Right lobe of liver (tissue), 6 donors: ENCODE results near the gene EDNRB. TPM values are rescaled to one million over a fixed set of nuclear protein-coding genes. Genes with fewer than 3 reads are reported as not detected.
"Not testable (repeated sequence)": the region's sequence is repeated elsewhere in the genome, so short reads cannot be mapped to it uniquely, and the experiment has no call there.

ENCODE experiments used
- ATAC-seq, 4 donors: fragments of 200-7000 bp; cut with Tn5 transposase; one replicate each; pipeline ENCODE4 v1.9.1; 2020; ENCODE audit warnings: mild to moderate bottlenecking in 4 of 4, moderate library complexity in 4 of 4
- DNase-seq, 3 donors: peaks; one replicate each; pipeline ENCODE4 v3.0.0-alpha.2; 2020
- H3K27ac ChIP-seq, 3 donors: fragments of 200-600 bp; one replicate each; pipeline ENCODE4 v1.8.0; 2022
- H3K27me3 ChIP-seq, 2 donors: fragments of 200-600 bp; one replicate each; pipeline ENCODE4 v1.8.0; 2022
- H3K36me3 ChIP-seq, 4 donors: fragments of 200-600 bp; sonication (generic) in 1 of 4; one replicate each; pipeline versions ENCODE4 v1.5.1 to v1.8.0; 2017 to 2022; ENCODE audit warnings: control low read depth in 1 of 4
- H3K4me1 ChIP-seq, 4 donors: fragments of 200-600 bp; sonication (generic) in 1 of 4; one replicate each; pipeline versions ENCODE4 v1.5.1 to v1.8.0; 2017 to 2022; ENCODE audit warnings: control low read depth in 1 of 4
- H3K4me3 ChIP-seq, 3 donors: fragments of 200-600 bp; one replicate each; pipeline ENCODE4 v1.8.0; 2022
- H3K9me3 ChIP-seq, 4 donors: fragments of 200-600 bp; sonication (generic) in 1 of 4; one replicate each; pipeline versions ENCODE4 v1.5.1 to v1.8.0; 2017 to 2022; ENCODE audit warnings: control low read depth in 1 of 4
- POLR2A ChIP-seq: fragments of 450-650 bp; IDR thresholded peaks from one replicate; pipeline ENCODE4 v1.6.1; 2017; ENCODE audit warnings: antibody characterized with exemption, mild to moderate bottlenecking
- WGBS: methylation state at CpG from one replicate; pipeline ENCODE4 v1.1.6; 2018; ENCODE audit warnings: low coverage, low lambda C conversion rate; ENCODE audit not compliant: insufficient coverage; ENCODE audit errors: missing lambda C conversion rate; 5-methylcytosine and 5-hydroxymethylcytosine counted together
- intact Hi-C, 2 donors: fragments of 100-400 bp; cut with DNase I; formaldehyde crosslinking; loops; one replicate each; pipeline versions ENCODE4 v1.11.2 to v1.14.1; 2022
- total RNA-seq, 6 experiments: library from RNA; depleted of rRNA in 2 of 6; stranded (reverse); fragments of >200 nt in 2 of 6; fragmentation: NEBNext Ultra II Directional in 3 of 6; extraction: Animal tissue kit (Norgen Biotek cat#: 25700) in 3 of 6; gene quantifications; one replicate each; pipeline versions ENCODE4 v1.1.0 to v1.2.4, GENCODE V29; 2016 to 2023
- TF ChIP-seq, protein P1 (sequence below), 4 donors: fragments of 200-600 bp in 3 of 4; fragments of 450-650 bp in 1 of 4; IDR thresholded peaks; one replicate each; pipeline versions ENCODE4 v1.5.1 to v1.8.0; 2016 to 2022; ENCODE audit warnings: antibody characterized with exemption in 4 of 4, mild to moderate bottlenecking in 2 of 4
- donor health status: DM: no; HTN: yes; CAD: no.
- donor health status: DM: no; HTN: no; CAD: no.
- donor health status: DM: no; HTN: no; CAD: no.
- donor health status: DM: no; HTN: yes; CAD: no.
- donor health status: DM: no; HTN: yes; CAD: no.

Gene EDNRB
- total RNA-seq, 6 experiments from 2014 or later = 17.3 to 33.9 (median 23.1) TPM

- TF ChIP-seq, protein P1, sequence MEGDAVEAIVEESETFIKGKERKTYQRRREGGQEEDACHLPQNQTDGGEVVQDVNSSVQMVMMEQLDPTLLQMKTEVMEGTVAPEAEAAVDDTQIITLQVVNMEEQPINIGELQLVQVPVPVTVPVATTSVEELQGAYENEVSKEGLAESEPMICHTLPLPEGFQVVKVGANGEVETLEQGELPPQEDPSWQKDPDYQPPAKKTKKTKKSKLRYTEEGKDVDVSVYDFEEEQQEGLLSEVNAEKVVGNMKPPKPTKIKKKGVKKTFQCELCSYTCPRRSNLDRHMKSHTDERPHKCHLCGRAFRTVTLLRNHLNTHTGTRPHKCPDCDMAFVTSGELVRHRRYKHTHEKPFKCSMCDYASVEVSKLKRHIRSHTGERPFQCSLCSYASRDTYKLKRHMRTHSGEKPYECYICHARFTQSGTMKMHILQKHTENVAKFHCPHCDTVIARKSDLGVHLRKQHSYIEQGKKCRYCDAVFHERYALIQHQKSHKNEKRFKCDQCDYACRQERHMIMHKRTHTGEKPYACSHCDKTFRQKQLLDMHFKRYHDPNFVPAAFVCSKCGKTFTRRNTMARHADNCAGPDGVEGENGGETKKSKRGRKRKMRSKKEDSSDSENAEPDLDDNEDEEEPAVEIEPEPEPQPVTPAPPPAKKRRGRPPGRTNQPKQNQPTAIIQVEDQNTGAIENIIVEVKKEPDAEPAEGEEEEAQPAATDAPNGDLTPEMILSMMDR (IDR thresholded peaks at IDR 0.05) = no peak
- TF ChIP-seq POLR2A = no peak
- Histone ChIP-seq H3K36me3 (no peaks in the 10 kb centered on the region), H3K27me3 (no peaks in the 10 kb centered on the region), H3K27ac (no peak overlapping the region), H3K4me1 (no peaks in the 10 kb centered on the region), H3K4me3 (no peak overlapping the region), H3K9me3 (no peaks in the 10 kb centered on the region)
- intact Hi-C loops = no loop called here
- DNase-seq (no peak), ATAC-seq (peak; percentile 49 to 89 (median 66))
- 8% methylated on average over 1 of the region's 1 CpG for WGBS
Measured at GRCh38 chr13:77946522-77946921, 27.9 kb upstream of the EDNRB start.

GRCh38 chr13:77935063-77935462 is 16.4 kb upstream of the EDNRB start:
- ATAC-seq, H3K36me3 ChIP-seq, DNase-seq, H3K4me1 ChIP-seq, H3K27ac ChIP-seq, intact Hi-C loops, H3K4me3 ChIP-seq, H3K9me3 ChIP-seq, H3K27me3 ChIP-seq: not testable (repeated sequence)
- WGBS = 68% methylated on average over 6 of the region's 7 CpGs

- Histone ChIP-seq H3K27me3 (no peaks in the 10 kb centered on the region), H3K4me1 (no peaks in the 10 kb centered on the region), H3K27ac (no peak overlapping the region), H3K4me3 (no peak overlapping the region), H3K36me3 (no peaks in the 10 kb centered on the region), H3K9me3 (no peaks in the 10 kb centered on the region)
- ATAC-seq (no peak), DNase-seq (no peak)
- TF ChIP-seq POLR2A = no peak
- TF ChIP-seq, protein P1 (IDR thresholded peaks at IDR 0.05) = no peak
- intact Hi-C loops = no loop called here
Measured at GRCh38 chr13:77930430-77930829, 11.8 kb upstream of the EDNRB start.

GRCh38 chr13:77928909-77929308 is 10.3 kb upstream of the EDNRB start:
- intact Hi-C loops = loop anchor here in 1 of 2 donors (10.0 kb wide), 1 partner anchor 56 kb away; no protein-coding TSS in a partner anchor
- H3K4me1 ChIP-seq = no peaks in the 10 kb centered on the region
- H3K27me3 ChIP-seq = no peaks in the 10 kb centered on the region
- 8% methylated on average over 2 of the region's 2 CpGs for WGBS
- no peak for TF ChIP-seq POLR2A
- TF ChIP-seq, protein P1 (IDR thresholded peaks at IDR 0.05) = no peak
- H3K27ac ChIP-seq = no peak overlapping the region
- ATAC-seq (no peak), DNase-seq (no peak)
- no peaks in the 10 kb centered on the region for H3K9me3 ChIP-seq
- H3K36me3 ChIP-seq = no peaks in the 10 kb centered on the region
- H3K4me3 ChIP-seq = no peak overlapping the region

- no peak for ATAC-seq
- H3K27me3 ChIP-seq = no peaks in the 10 kb centered on the region
- no peaks in the 10 kb centered on the region for H3K36me3 ChIP-seq
- intact Hi-C loops = loop anchor here in 1 of 2 donors (10.0 kb wide), 1 partner anchor 59 kb away; no protein-coding TSS in a partner anchor
- DNase-seq = no peak
- no peaks in the 10 kb centered on the region for H3K4me1 ChIP-seq
- H3K9me3 ChIP-seq = no peaks in the 10 kb centered on the region
- H3K4me3 ChIP-seq = no peak overlapping the region
- H3K27ac ChIP-seq = no peak overlapping the region
- WGBS = 40% methylated on average over 3 of the region's 14 CpGs
- TF ChIP-seq POLR2A = no peak
- TF ChIP-seq, protein P1 (IDR thresholded peaks at IDR 0.05) = no peak
Measured at GRCh38 chr13:77925616-77926015, 7.0 kb upstream of the EDNRB start.
